Fibroblast of skin of right biceps (primary cell): ENCODE measurements around the gene ZNF264.
"Not testable (repeated sequence)": the region's sequence is repeated elsewhere in the genome, so short reads cannot be mapped to it uniquely, and the experiment has no call there.

Experiments
- DNase-seq: peaks from one replicate; pipeline ENCODE4 v3.0.0-alpha.2; 2013

Gene ZNF264

DNA sequence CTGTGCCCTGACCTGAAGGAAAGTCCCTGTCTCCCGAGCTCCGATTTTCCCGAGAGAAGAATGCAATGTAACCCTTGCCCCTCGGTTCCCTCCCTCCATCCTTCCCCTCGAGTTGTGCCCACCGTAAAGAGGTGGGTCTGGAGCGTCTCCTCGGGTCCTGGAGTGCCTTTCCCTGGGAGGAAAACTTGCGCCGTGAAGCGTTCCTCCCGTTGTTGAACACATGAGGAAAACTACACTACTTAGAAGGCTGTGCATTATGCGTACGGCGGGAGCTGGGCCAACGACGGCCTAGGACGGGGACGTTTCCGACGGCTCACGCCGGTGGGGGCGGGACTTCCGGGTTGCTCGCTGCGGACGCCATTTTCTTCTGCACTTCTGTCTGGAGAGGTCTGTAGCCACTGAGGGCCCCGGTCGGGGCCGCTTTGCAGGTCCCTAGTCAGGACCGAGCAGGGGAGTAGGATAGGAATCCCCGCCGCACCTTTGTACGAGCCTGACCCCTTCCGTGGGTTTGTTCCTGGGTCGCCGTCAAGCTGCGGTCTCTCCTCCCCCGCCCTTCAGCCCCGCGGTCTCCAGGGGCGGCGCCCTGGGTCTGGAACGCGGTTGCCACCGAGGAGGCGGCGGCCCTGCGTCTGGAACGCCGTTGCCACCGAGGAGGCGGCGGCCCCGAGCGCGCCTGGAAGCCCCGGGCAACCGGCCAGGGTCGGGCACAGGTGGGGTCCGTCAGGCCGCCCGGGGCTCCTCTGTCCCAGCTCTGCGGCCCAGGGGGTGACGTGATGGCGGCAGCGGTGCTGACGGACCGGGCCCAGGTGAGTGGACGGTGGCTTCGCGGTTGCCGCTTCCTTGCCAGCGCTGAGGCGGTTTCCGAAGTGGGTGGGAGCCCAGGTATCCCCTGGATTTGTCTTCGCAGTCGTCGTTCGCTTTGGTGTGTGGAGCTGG lies at the start of gene ZNF264:
Gene ZNF264, plus strand, starts transcription at position 360 of the 936 bp plus-strand sequence. Its CDS starts 414 bp downstream, at position 774.
- DNase-seq = peak; percentile 87

- no peak for DNase-seq
Measured at GRCh38 chr19:57141699-57142098, 49.6 kb upstream of the ZNF264 start.

- no peak for DNase-seq
Measured at GRCh38 chr19:57152921-57153320, 38.4 kb upstream of the ZNF264 start.

DNA sequence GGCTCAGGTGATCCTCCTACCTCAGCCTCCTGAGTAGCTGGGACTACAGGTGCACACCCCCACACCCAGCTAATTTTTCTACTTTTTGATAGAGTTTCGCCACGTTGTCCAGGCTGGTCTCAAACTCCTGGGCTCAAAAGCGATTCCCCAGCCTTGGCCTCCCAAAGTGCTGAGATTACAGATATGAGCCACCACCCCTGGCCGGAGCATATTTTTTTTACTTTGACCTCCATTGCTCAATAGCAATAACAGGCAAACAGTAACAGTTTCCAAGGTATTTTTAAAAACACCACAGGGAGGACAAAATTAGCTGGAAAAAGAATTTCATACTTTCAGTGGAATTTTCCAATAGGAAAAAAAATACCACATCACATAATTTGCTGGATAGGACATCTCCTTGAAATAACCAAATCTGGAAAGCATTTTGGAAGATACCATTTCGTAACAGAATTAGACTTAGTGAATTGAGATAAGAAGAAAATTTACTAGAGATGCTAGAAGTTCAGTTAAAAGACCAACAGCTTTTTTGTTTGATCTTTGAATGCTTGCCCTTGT lies 29.2 kb upstream of the ZNF264 start:
- no peak for DNase-seq

- DNase-seq = no peak
Measured at GRCh38 chr19:57165846-57166245, 25.5 kb upstream of the ZNF264 start.

DNA sequence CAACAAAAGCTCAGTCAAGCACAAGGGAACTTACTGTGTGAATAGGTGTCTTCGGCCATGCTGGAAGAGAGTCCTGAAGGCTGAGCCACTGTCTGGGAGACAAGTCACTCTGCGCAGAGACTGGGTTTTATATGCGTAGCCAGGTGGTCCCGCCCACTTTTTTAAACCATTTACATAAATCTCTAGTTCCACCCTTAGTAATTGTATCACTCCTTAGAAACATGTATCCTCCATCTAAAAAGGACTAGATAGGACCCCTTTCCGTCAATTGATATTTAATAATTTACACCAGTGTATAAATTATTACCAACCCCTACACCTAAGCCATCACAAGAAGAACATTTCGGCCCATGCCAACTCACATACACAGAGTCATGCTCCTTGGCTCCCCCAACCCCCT lies 23.9 kb upstream of the ZNF264 start, which contains the start of gene DUXA:
Gene DUXA, minus strand, starts transcription at position 101 of the 400 bp plus-strand sequence. Its CDS starts 42 bp downstream, at position 59.
- DNase-seq = no peak

DNA sequence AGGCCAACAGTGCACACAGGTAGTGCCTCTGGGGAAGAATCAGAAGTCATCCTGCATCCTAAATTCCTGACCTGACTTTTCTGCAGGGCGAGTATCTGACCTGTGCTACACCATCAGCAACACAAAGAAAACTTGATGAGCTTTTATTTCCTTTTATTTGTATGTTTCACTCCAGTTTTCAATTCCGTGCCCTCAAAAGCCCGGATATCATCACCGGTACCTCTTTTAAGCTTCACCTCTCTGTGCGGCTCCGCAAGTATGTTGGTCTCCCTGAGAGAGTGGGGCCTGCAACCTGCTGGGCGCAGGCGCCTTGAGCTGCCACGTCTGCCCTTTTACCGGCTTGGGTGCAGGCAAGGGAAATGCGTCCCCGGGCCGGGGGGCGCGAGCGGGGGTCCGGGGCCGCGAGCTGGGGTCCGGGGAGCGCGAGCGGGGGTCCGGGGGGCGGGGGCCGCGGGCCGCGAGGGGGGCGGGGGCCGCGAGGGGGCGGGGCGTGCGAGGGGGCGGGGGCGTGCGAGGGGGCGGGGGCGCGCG lies 19.7 kb upstream of the ZNF264 start:
- peak; percentile 15 for DNase-seq

- DNase-seq = no peak
Measured at GRCh38 chr19:57190301-57190700, 999 bp upstream of the ZNF264 start.

GRCh38 chr19:57192077-57192420 lies 749 bp downstream of the ZNF264 start:
- DNase-seq = peak; percentile 8

DNA sequence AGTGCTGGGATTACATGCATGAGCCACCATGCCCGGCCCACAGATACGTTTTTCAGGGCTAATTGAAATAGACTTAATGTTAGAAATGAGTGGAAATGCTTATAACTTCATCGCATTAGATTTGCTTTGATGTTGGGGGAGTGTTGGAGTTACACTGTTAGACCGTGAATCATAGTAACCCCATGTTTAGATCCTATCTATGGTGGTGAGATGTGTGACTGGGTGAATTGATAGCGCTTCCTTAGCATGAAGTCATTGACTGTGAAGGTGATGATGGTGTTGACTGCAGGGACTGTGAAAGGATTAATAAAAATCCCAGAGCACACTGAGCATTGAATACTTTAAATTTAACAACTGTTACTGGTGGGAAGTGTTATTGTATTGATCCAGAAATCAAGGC lies 1.7 kb downstream of the ZNF264 start:
- DNase-seq = no peak

GRCh38 chr19:57197874-57198273 lies 6.6 kb downstream of the ZNF264 start:
- DNase-seq = not testable (repeated sequence)

- no peak for DNase-seq
Measured at GRCh38 chr19:57202160-57202559, 10.9 kb downstream of the ZNF264 start.

- no peak for DNase-seq
Measured at GRCh38 chr19:57210381-57210780, 19.1 kb downstream of the ZNF264 start.

GRCh38 chr19:57212109-57212508 lies 20.8 kb downstream of the ZNF264 start:
- no peak for DNase-seq

DNA sequence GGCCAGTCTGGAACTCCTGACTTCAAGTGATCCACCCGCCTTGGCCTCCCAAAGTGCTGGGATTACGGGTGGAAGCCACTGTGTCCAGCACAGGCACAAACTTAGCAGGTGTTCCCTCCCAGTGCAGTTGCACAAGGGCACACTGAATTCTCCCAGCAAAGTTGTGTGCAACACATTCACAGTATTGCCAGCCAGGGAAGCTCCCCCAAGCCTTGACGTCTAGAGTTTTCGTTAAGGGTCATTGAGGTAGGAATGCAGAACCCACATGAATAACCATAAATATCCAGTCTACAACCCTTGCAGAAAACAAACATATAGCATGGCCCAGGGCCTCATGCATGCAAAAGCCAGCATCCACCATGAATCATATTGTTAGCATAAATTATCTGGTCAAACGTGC lies 36.2 kb downstream of the ZNF264 start:
- no peak for DNase-seq

DNA sequence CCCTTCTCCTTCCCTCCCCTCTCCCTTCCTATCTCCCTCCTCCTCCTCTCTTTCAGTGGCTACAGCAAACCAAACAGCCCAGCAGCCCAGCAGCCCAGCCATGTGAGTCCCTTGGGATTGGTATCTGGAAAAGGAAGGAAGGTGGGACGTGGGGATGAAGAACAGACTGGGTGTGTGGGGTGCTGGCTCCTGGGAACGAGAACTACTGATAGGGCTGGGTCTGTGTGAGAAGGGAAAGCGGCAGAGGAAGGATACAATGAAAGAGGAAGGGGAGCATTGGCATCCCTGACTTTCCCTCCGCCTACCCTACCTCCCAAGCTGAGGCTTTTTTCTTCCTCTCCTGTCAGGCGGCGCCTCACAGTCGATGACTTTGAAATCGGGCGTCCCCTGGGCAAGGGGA lies 40.4 kb downstream of the ZNF264 start:
- no peak for DNase-seq

GRCh38 chr19:57233207-57233606 lies 41.9 kb downstream of the ZNF264 start:
- DNase-seq = no peak

GRCh38 chr19:57239982-57240310 lies 48.6 kb downstream of the ZNF264 start:
- no peak for DNase-seq

DNA sequence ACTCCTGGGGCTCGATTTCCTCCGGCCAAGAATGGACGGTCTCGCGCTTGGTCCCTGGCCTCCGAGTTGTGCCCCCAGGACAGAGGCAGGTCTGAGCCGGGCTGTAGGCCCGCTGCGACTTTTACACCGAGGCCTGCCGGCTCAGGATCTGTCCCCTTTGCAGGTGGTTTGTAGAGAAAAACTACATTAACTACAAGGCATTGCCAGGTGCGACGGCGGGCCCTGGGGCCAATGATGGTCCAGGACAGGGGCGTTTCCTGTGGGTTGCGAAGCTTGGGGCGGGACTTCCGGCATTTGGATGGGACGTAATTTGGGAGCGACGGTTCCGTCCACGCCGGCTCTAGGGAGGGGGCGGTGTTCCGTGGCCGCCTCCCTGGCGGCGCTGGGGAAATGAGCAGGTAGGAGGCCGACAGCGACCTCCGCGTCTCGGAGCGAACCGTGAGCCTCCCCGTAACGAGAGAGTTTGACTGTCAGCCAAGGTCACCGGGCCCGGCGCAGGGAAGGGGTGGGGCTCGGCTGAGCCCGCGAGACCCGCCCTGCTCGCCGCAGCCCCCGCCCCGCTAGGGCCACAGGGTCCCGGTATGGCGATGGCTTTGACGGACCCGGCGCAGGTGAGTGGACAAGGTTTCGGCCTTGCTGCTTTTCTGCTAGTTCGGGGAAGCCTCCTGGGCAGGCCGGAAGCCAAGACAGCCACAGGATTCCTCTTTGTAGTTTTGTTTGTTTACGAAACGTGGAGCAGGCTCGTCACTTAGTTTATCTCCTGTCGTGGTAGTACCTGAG lies 49.2 kb downstream of the ZNF264 start, which contains the start of gene ZNF805:
Gene ZNF805, plus strand, starts transcription at position 322 of the 780 bp plus-strand sequence. Its CDS starts 260 bp downstream, at position 582.
- DNase-seq = peak; percentile 94

DNA sequence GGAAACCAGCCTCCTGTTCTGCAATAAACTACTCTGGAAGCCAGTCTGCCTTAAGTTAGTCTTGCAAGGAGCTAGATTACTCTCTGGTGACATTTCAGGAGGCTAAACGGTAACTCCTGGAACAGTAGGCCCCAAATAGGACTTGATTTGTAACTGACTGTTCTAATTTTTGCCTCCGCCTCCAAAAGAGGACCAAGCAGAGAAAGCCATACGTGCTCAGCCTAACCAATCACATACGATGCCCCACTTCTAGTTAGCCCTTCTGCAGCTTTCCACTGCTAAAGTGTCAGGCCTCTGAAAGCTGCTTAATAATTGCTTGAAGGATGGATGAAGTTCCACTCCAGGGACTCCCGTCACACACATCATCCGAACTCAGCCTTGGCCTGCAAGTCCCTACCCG lies 49.9 kb downstream of the ZNF264 start:
- peak; percentile 17 for DNase-seq

GRCh38 chr19:57242821-57243220 lies 51.5 kb downstream of the ZNF264 start:
- DNase-seq = no peak

GRCh38 chr19:57244513-57244912 lies 53.2 kb downstream of the ZNF264 start:
- no peak for DNase-seq

GRCh38 chr19:57245066-57245465 lies 53.8 kb downstream of the ZNF264 start:
- DNase-seq = no peak
